GM21529 (cell line): ENCODE results near the gene TGDS.
"Not testable (repeated sequence)": the region's sequence is repeated elsewhere in the genome, so short reads cannot be mapped to it uniquely, and the experiment has no call there.

Source experiments
- ATAC-seq: cut with Tn5 transposase; IDR thresholded peaks from one replicate; pipeline ENCODE4 v1.9.1; 2021; ENCODE audit not compliant: unreplicated experiment

TGDS gene

GRCh38 chr13:94553766-94554165 is 42.2 kb downstream of the TGDS start:
- no peak for ATAC-seq

- ATAC-seq, result no peak
Observed at GRCh38 chr13:94552095-94552494, 43.9 kb downstream of the TGDS start.

- ATAC-seq, result peak; percentile 16
Observed at GRCh38 chr13:94550062-94550738, 45.8 kb downstream of the TGDS start.

GRCh38 chr13:94549232-94550061 is 46.5 kb downstream of the TGDS start:
- ATAC-seq, result peak; percentile 88

- peak; percentile 64 for ATAC-seq
Observed at GRCh38 chr13:94548821-94549231, 47.1 kb downstream of the TGDS start.

GRCh38 chr13:94548382-94548781 is 47.6 kb downstream of the TGDS start:
- no peak for ATAC-seq

- no peak for ATAC-seq
Observed at GRCh38 chr13:94546061-94546839, 49.7 kb downstream of the TGDS start.

- no peak for ATAC-seq
Observed at GRCh38 chr13:94544922-94545321, 51.0 kb downstream of the TGDS start.

- ATAC-seq, result no peak
Observed at GRCh38 chr13:94542917-94543316, 53.0 kb downstream of the TGDS start.

GRCh38 chr13:94537740-94538630 is 58.0 kb downstream of the TGDS start:
- no peak for ATAC-seq

GRCh38 chr13:94535775-94536174 is 60.2 kb downstream of the TGDS start:
- ATAC-seq, result no peak

GRCh38 chr13:94535231-94535630 is 60.7 kb downstream of the TGDS start:
- ATAC-seq, result no peak

- ATAC-seq, result no peak
Observed at GRCh38 chr13:94534166-94534565, 61.8 kb downstream of the TGDS start.

- not testable (repeated sequence) for ATAC-seq
Observed at GRCh38 chr13:94532278-94532677, 63.7 kb downstream of the TGDS start.

- ATAC-seq, result not testable (repeated sequence)
Observed at GRCh38 chr13:94526956-94527355, 69.0 kb downstream of the TGDS start.

- no peak for ATAC-seq
Observed at GRCh38 chr13:94525781-94526180, 70.2 kb downstream of the TGDS start.

GRCh38 chr13:94524407-94524806 is 71.5 kb downstream of the TGDS start:
- ATAC-seq, result no peak
